H54 (cell line): ENCODE data around the gene HERPUD1.

ENCODE experiments used
- DNase-seq: peaks from one replicate; pipeline ENCODE4 v3.0.0; 2011; ENCODE audit warnings: low spot score, mixed read lengths; ENCODE audit not compliant: insufficient read length
- FAIRE-seq: peaks from 3 replicates; lab custom pipeline; 2011; peaks lifted over from hg19 to GRCh38; lab: Jason Lieb, UNC
- POLR2A ChIP-seq: IDR thresholded peaks from 2 replicates; pipeline ENCODE4 v1.6.1; 2011; ENCODE audit warnings: low read depth, mild to moderate bottlenecking, low read length

HERPUD1 gene

GRCh38 chr16:56948234-56948633 is 16.3 kb downstream of the HERPUD1 start:
- no peak for TF ChIP-seq POLR2A
- DNase-seq (no peak), FAIRE-seq (no peak)

GRCh38 chr16:56950051-56950450 is 18.1 kb downstream of the HERPUD1 start:
- DNase-seq (no peak), FAIRE-seq (no peak)
- TF ChIP-seq POLR2A = no peak

- no peak for FAIRE-seq
- no peak for TF ChIP-seq POLR2A
- DNase-seq = no peak
These were observed 18.5 kb downstream of the HERPUD1 start for GRCh38 chr16:56950455-56950854.

GRCh38 chr16:56950881-56951771 is 19.2 kb downstream of the HERPUD1 start:
- DNase-seq = peak; percentile 59
- no peak for TF ChIP-seq POLR2A
- FAIRE-seq = no peak

- FAIRE-seq (no peak), DNase-seq (no peak)
- TF ChIP-seq POLR2A = no peak
These were observed 21.1 kb downstream of the HERPUD1 start for GRCh38 chr16:56953006-56953405.

- FAIRE-seq (no peak), DNase-seq (no peak)
- TF ChIP-seq POLR2A = no peak
These were observed 24.1 kb downstream of the HERPUD1 start for GRCh38 chr16:56956076-56956475.

GRCh38 chr16:56956756-56957155 is 24.8 kb downstream of the HERPUD1 start:
- no peak for FAIRE-seq
- no peak for TF ChIP-seq POLR2A
- no peak for DNase-seq

- FAIRE-seq = no peak
These were observed 28.8 kb downstream of the HERPUD1 start for GRCh38 chr16:56960681-56961281.

GRCh38 chr16:56961386-56961785 is 29.4 kb downstream of the HERPUD1 start:
- no peak for DNase-seq
- FAIRE-seq = no peak
- no peak for TF ChIP-seq POLR2A

More at GRCh38 chr16:56960681-56961281, 28.8 kb downstream of the HERPUD1 start:
- TF ChIP-seq POLR2A = no peak
- DNase-seq = no peak

GRCh38 chr16:56961851-56962281 is 29.9 kb downstream of the HERPUD1 start, which contains the start of gene CETP:
Gene CETP (plus strand): TSS chr16:56961950. CDS start chr16:56961980, 30 bp downstream.
- TF ChIP-seq POLR2A = no peak
- DNase-seq (no peak), FAIRE-seq (no peak)

GRCh38 chr16:56964243-56965148 is 32.6 kb downstream of the HERPUD1 start:
- no peak for FAIRE-seq
- TF ChIP-seq POLR2A = no peak
- DNase-seq = no peak

GRCh38 chr16:56965149-56966092 is 33.5 kb downstream of the HERPUD1 start:
- FAIRE-seq (no peak), DNase-seq (no peak)
- no peak for TF ChIP-seq POLR2A
